HG03575 (cell line): ENCODE results near the gene CLIC6.

Experiments used
- ATAC-seq: cut with Tn5 transposase; IDR thresholded peaks from one replicate; pipeline ENCODE4 v1.9.1; 2021; ENCODE audit not compliant: unreplicated experiment, insufficient number of reproducible peaks, low FRiP score; ENCODE audit errors: extremely low read depth

The CLIC6 gene

GRCh38 chr21:34668803-34669148, at the start of gene CLIC6:
TSS of gene CLIC6 (plus strand) at chr21:34668994. CDS start at chr21:34669389, 395 bp downstream.
- no peak for ATAC-seq

GRCh38 chr21:34619841-34620665, 48.7 kb upstream of the CLIC6 start:
- ATAC-seq: no peak

- ATAC-seq: no peak
Measured at GRCh38 chr21:34621434-34622350, 47.1 kb upstream of the CLIC6 start.

- no peak for ATAC-seq
Measured at GRCh38 chr21:34623516-34623915, 45.3 kb upstream of the CLIC6 start.

GRCh38 chr21:34625030-34625593, 43.7 kb upstream of the CLIC6 start:
- no peak for ATAC-seq

- ATAC-seq: no peak
Measured at GRCh38 chr21:34626131-34626530, 42.7 kb upstream of the CLIC6 start.

GRCh38 chr21:34630536-34631143, 38.2 kb upstream of the CLIC6 start:
- no peak for ATAC-seq

GRCh38 chr21:34632498-34632897, 36.3 kb upstream of the CLIC6 start:
- ATAC-seq: no peak

GRCh38 chr21:34635307-34635706, 33.5 kb upstream of the CLIC6 start:
- no peak for ATAC-seq

GRCh38 chr21:34636961-34637360, 31.8 kb upstream of the CLIC6 start:
- no peak for ATAC-seq

- ATAC-seq: no peak
Measured at GRCh38 chr21:34639250-34639649, 29.5 kb upstream of the CLIC6 start.

- ATAC-seq: no peak
Measured at GRCh38 chr21:34639882-34640788, 28.7 kb upstream of the CLIC6 start.

GRCh38 chr21:34640858-34641257, 27.9 kb upstream of the CLIC6 start:
- ATAC-seq: no peak

- ATAC-seq: no peak
Measured at GRCh38 chr21:34642211-34643075, 26.4 kb upstream of the CLIC6 start.

GRCh38 chr21:34644825-34645224, 24.0 kb upstream of the CLIC6 start:
- no peak for ATAC-seq

GRCh38 chr21:34647555-34647954, 21.2 kb upstream of the CLIC6 start:
- no peak for ATAC-seq

- ATAC-seq: no peak
Measured at GRCh38 chr21:34648739-34649297, 20.0 kb upstream of the CLIC6 start.
